GM13976 (cell line): ENCODE data around the gene RALB.

Experiments
- DNase-seq: peaks from one replicate; pipeline ENCODE4 v3.0.0; 2012; ENCODE audit warnings: low spot score
- in situ Hi-C: fragments of 300-500 bp; cut with MboI; formaldehyde crosslinking; loops from one replicate; pipeline ENCODE4 v1.12.0; 2022; ENCODE audit warnings: low sequenced_read_pairs, mixed read lengths, inconsistent platforms; ENCODE audit not compliant: unreplicated experiment
- TF ChIP-seq, protein P1 (sequence below): IDR thresholded peaks from 2 replicates; pipeline ENCODE4 v1.5.1; 2012; ENCODE audit warnings: borderline replicate concordance, mild to moderate bottlenecking; ENCODE audit not compliant: insufficient read depth; ENCODE audit errors: extremely low read depth, missing control alignments, control extremely low read depth

The RALB gene

DNA sequence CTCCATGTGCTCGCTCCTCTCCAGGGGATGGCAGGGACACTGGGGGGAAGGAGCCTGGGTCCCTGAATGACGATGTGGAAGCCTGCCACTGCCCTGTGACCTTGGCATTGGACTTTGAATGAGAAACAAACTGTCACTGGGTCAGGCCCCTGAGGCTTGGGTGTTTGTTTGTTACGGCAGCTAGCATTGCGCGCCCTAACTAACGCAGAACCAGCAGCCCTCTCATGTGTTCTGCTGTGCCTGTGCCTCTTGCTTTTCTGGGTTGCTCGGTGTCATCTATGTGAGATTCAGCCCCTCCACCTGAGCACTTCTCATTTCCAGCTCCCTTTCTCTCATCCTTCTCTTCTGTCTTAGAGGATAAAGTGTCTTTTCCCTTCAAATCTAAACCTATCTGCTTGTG, 69.7 kb downstream of the RALB start:
- in situ Hi-C loops = no loop called here
- no peak for DNase-seq
- TF ChIP-seq, protein P1, sequence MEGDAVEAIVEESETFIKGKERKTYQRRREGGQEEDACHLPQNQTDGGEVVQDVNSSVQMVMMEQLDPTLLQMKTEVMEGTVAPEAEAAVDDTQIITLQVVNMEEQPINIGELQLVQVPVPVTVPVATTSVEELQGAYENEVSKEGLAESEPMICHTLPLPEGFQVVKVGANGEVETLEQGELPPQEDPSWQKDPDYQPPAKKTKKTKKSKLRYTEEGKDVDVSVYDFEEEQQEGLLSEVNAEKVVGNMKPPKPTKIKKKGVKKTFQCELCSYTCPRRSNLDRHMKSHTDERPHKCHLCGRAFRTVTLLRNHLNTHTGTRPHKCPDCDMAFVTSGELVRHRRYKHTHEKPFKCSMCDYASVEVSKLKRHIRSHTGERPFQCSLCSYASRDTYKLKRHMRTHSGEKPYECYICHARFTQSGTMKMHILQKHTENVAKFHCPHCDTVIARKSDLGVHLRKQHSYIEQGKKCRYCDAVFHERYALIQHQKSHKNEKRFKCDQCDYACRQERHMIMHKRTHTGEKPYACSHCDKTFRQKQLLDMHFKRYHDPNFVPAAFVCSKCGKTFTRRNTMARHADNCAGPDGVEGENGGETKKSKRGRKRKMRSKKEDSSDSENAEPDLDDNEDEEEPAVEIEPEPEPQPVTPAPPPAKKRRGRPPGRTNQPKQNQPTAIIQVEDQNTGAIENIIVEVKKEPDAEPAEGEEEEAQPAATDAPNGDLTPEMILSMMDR = no peak

DNA sequence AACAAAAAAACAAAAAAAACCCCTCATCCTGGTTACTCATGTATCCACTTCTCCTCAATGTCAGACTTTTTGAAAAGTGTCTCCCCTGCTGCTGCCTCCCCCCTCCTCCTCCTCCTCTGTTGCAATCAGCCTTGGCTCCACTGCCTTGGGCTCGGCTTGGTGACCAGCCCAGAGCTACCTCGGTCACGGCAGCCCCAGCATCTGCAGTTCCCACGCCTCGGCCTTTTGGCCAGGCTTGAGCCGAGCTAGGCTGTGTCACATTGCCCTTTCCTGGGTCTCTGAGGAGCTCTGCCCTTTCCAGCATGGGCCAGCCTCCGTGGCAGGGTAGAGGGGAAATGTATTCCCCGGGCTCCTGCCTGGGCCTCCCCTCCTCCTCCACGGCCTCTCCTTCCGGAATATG, 70.6 kb downstream of the RALB start:
- no peak for DNase-seq
- in situ Hi-C loops = no loop called here
- TF ChIP-seq, protein P1 = no peak

DNA sequence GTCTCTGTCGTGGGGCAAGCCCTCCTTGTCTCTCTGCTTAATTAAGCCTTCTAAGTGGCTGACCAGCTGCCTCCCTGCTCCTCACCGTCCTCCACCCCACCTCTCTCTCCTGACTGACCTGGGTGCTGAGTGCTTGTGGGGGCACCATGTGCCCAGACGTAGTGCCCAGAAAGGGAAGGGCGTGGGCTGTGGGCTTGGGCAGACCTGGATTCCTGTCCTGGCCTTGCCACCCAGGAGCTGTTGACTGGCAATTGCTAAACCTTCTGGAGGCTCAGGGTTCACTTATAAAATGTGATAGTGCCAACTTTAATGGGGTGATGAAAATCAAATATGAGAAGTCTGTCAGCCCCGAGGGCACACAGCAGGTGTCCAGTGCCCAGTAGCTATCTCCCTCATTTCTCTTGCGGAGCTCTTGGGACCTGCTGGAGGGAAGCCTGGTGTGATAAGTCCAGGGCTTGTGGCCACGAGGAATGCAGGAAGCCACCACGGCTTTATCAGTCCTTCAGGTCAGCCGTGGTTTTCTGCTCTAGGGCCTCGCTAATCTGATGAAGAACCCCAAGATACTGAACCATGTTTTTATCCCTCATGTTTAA, 71.3 kb downstream of the RALB start:
- TF ChIP-seq, protein P1 = no peak
- in situ Hi-C loops = no loop called here
- no peak for DNase-seq

DNA sequence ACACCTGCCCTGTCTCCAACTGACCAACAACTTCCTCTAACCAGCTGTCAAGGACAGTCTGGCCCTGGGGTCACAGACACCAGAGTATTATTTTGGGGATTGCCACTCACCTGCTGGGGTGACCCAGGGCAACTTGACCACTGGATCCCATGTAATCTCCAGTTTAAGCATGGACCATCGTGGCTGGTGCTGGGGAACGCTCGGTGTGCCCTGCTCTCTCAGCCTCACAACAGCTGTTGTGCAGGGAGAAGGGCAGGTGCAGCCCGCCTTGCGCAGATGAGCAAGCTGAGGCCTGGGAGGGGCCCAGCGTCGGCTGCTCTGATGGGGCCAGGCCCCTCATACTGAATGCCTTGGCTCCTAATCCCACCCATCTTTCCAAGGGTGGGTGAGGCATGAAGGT, 72.3 kb downstream of the RALB start:
- in situ Hi-C loops = no loop called here
- DNase-seq = no peak
- TF ChIP-seq, protein P1 = no peak

DNA sequence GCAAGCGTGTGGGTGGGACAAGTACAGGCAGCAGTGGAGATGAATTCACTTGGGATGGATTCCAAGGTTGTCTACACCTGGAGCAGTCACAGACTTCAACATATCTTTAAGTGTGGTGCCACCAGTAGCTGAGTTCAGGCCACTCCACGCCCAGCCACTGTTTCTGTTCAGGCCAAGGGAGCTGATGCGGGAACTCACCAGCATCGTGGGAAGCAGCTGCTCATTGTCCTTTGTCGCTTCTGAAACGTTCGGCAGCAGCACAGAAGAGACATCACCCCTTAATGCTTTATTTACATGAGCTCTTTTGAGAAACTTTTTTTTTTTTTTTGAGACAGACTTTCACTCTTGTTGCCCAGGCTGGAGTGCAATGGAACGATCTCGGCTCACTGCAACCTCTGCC, 73.4 kb downstream of the RALB start:
- TF ChIP-seq, protein P1 = no peak
- in situ Hi-C loops = no loop called here

DNA sequence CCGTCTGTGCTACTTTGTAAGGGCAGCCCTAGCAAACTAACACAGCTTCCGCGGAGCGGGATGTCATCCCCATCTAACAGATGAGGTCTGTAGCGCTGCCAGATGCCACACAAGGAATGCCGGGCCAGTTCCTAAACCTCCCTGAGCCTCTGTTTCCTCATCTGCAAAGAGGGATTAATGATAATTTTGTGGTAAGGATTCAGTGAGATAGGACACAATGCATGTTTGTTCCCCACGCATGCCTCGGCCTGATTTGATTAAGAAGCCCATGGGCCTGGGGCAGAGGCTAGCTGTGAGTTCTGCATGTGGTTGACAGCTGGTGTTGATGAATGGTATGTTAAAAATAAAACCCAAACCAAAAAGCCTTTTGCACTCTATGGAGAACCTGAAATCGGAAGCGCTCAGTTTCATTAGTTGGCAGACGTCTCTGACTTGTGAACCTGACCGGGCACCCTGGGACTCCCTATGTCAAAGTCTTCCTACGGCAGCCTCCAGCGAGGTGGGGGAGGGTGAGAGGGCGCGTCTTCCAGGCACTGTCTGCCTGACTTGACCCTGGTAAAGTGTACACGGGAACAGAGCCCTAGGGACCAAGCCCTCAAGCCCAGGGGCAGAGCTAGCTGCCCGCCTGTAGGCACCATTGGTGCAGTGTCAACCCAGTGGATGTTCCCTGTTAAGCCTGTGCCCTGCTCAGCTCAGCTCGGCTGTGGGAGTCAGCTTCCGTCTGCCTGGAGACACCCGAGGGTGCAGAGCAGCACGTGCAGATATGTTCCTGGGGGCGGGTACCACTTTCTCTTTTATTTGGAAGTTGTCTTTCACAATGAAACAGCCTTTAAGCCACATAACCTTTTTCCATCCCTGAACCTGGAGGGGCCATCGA, 78.5 kb downstream of the RALB start:
- DNase-seq = no peak
- in situ Hi-C loops = no loop called here
- TF ChIP-seq, protein P1 = no peak

More for the DNA sequence above, 73.4 kb downstream of the RALB start:
- DNase-seq = no peak
